H1 (cell line): ENCODE results near the gene GNG7. TPM values are rescaled to one million over a fixed set of nuclear protein-coding genes. Genes with fewer than 3 reads are reported as not detected.

ENCODE experiments used
- CTCF ChIA-PET: fragments of 300-600 bp; sonication (Branson Sonifier 250); formaldehyde crosslinking; loops from one replicate; lab custom pipeline; 2021; ENCODE audit not compliant: partially characterized antibody; lab: Charles Lee
- POLR2A ChIA-PET: fragments of 300-600 bp; sonication (Branson Sonifier 250); formaldehyde crosslinking; loops from one replicate; lab custom pipeline; 2021; ENCODE audit warnings: inconsistent platforms; ENCODE audit not compliant: partially characterized antibody; lab: Charles Lee
- DNase-seq, 2 experiments: peaks; one replicate each; pipeline versions ENCODE4 v3.0.0 to v3.0.0-alpha.2; 2010 to 2022; ENCODE audit warnings: low spot score in 2 of 2, low read depth in 1 of 2, mixed read lengths in 1 of 2
- FAIRE-seq: peaks from 2 replicates; lab custom pipeline; 2011; peaks lifted over from hg19 to GRCh38; lab: Jason Lieb, UNC
- H2AFZ ChIP-seq: 2 replicates; pipeline ENCODE4 v1.8.1; 2012; ENCODE audit warnings: low read length, inconsistent platforms
- H2AK5ac ChIP-seq: 2 replicates; pipeline ENCODE4 v1.6.1; 2013; ENCODE audit warnings: low read depth, low read length
- H2BK120ac ChIP-seq: replicated peaks from 2 replicates; pipeline ENCODE3; 2013; ENCODE audit warnings: low read depth, low read length, inconsistent platforms
- H2BK12ac ChIP-seq: 2 replicates; pipeline ENCODE4 v1.6.1; 2013; ENCODE audit warnings: low read depth, low read length
- H2BK15ac ChIP-seq: 2 replicates; pipeline ENCODE4 v1.6.1; 2013; ENCODE audit warnings: low read length
- H2BK20ac ChIP-seq: 2 replicates; pipeline ENCODE4 v1.6.1; 2013; ENCODE audit warnings: low read length
- H2BK5ac ChIP-seq: 2 replicates; pipeline ENCODE4 v1.6.1; 2013; ENCODE audit warnings: low read depth, low read length
- H3K14ac ChIP-seq: 2 replicates; pipeline ENCODE4 v1.6.1; 2013; ENCODE audit warnings: inconsistent platforms; ENCODE audit not compliant: insufficient read length
- H3K18ac ChIP-seq: 2 replicates; pipeline ENCODE4 v1.6.1; 2013; ENCODE audit warnings: low read length; ENCODE audit errors: extremely low read depth
- H3K23ac ChIP-seq: 2 replicates; pipeline ENCODE4 v1.6.1; 2013; ENCODE audit warnings: inconsistent platforms; ENCODE audit not compliant: insufficient read length
- H3K23me2 ChIP-seq: 2 replicates; pipeline ENCODE4 v1.6.1; 2013; ENCODE audit warnings: low read depth, low read length
- H3K27ac ChIP-seq: 2 replicates; pipeline ENCODE4 v1.6.1; 2011; ENCODE audit warnings: low read depth, low read length, inconsistent platforms
- H3K27me3 ChIP-seq, 4 experiments: replicated peaks in 1 of 4; 1 replicate in 1 of 4; 2 replicates in 3 of 4; pipeline versions ENCODE4 v1.6.1 to v1.8.1; 2011 to 2013; ENCODE audit warnings: low read length in 3 of 4, mild to moderate bottlenecking in 3 of 4, inconsistent platforms in 2 of 4, mixed read lengths in 2 of 4, moderate library complexity in 1 of 4; ENCODE audit not compliant: control insufficient read depth in 3 of 4, insufficient read depth in 3 of 4; ENCODE audit errors: extremely low read depth in 1 of 4
- H3K36me3 ChIP-seq, 4 experiments: 2 replicates each; pipeline versions ENCODE4 v1.6.1 to v1.8.1; 2011 to 2013; ENCODE audit warnings: mild to moderate bottlenecking in 4 of 4, low read length in 3 of 4, moderate library complexity in 2 of 4, control low read depth in 1 of 4, inconsistent platforms in 1 of 4; ENCODE audit not compliant: insufficient read depth in 4 of 4, control insufficient read depth in 2 of 4
- H3K4ac ChIP-seq: replicated peaks from 2 replicates; pipeline ENCODE3; 2013; ENCODE audit warnings: low read length, low read depth, mixed read lengths, inconsistent platforms; ENCODE audit not compliant: insufficient read length
- H3K4me1 ChIP-seq, 4 experiments: replicated peaks in 1 of 4; 1 replicate in 1 of 4; 2 replicates in 3 of 4; pipeline versions ENCODE4 v1.6.1 to v1.8.1; 2011 to 2013; ENCODE audit warnings: low read length in 3 of 4, inconsistent platforms in 2 of 4, mixed read lengths in 1 of 4; ENCODE audit not compliant: insufficient read depth in 4 of 4, control insufficient read depth in 3 of 4
- H3K4me2 ChIP-seq, 2 experiments: 2 replicates each; pipeline versions ENCODE4 v1.6.1 to v1.8.1; 2011 to 2013; ENCODE audit warnings: low read depth in 2 of 2, low read length in 2 of 2, control low read depth in 1 of 2, inconsistent platforms in 1 of 2, mild to moderate bottlenecking in 1 of 2; ENCODE audit not compliant: insufficient read depth in 1 of 2
- H3K4me3 ChIP-seq, 4 experiments: fragments of 200-600, 300-600 bp in 1 of 4; sonication (generic), shearing (Covaris generic), sonication (Bioruptor Twin) in 1 of 4; 2 replicates each; pipeline versions ENCODE4 v1.5.1 to v1.8.1; 2011 to 2016; ENCODE audit warnings: low read length in 4 of 4, low read depth in 3 of 4, control low read depth in 2 of 4, inconsistent platforms in 2 of 4, mild to moderate bottlenecking in 2 of 4, mixed read lengths in 1 of 4, moderate library complexity in 1 of 4; ENCODE audit not compliant: insufficient read depth in 2 of 4; ENCODE audit errors: extremely low read depth in 1 of 4
- H3K56ac ChIP-seq: replicated peaks from 2 replicates; pipeline ENCODE3; 2013; ENCODE audit warnings: low read depth, mild to moderate bottlenecking, mixed read lengths, low read length, inconsistent platforms; ENCODE audit not compliant: insufficient read length
- H3K79me1 ChIP-seq: 2 replicates; pipeline ENCODE4 v1.6.1; 2013; ENCODE audit warnings: low read depth, low read length, control low read depth
- H3K79me2 ChIP-seq, 2 experiments: 2 replicates each; pipeline versions ENCODE4 v1.6.1 to v1.8.1; 2012 to 2013; ENCODE audit warnings: low read length in 2 of 2, mild to moderate bottlenecking in 2 of 2, inconsistent platforms in 1 of 2; ENCODE audit not compliant: insufficient read depth in 2 of 2, control insufficient read depth in 1 of 2
- H3K9ac ChIP-seq, 4 experiments: replicated peaks in 1 of 4; 1 replicate in 1 of 4; 2 replicates in 3 of 4; pipeline versions ENCODE4 v1.6.1 to v1.8.1; 2011 to 2013; ENCODE audit warnings: low read depth in 3 of 4, low read length in 3 of 4, control low read depth in 2 of 4, mild to moderate bottlenecking in 2 of 4, moderate library complexity in 2 of 4, inconsistent platforms in 1 of 4; ENCODE audit errors: extremely low read depth in 1 of 4
- H3K9me3 ChIP-seq, 2 experiments: 2 replicates each; pipeline versions ENCODE4 v1.6.1 to v1.8.1; 2012 to 2013; ENCODE audit warnings: mild to moderate bottlenecking in 2 of 2, moderate library complexity in 2 of 2, control low read depth in 1 of 2, inconsistent platforms in 1 of 2, low read depth in 1 of 2, low read length in 1 of 2, mixed read lengths in 1 of 2; ENCODE audit not compliant: insufficient read depth in 2 of 2
- H4K20me1 ChIP-seq, 2 experiments: replicated peaks in 1 of 2; 2 replicates each; pipeline versions ENCODE3 to v1.8.1; 2011 to 2013; ENCODE audit warnings: inconsistent platforms in 2 of 2, low read length in 2 of 2, mild to moderate bottlenecking in 1 of 2; ENCODE audit not compliant: insufficient read depth in 2 of 2, control insufficient read depth in 1 of 2
- H4K5ac ChIP-seq: 2 replicates; pipeline ENCODE4 v1.6.1; 2013; ENCODE audit warnings: low read length, low read depth, mixed read lengths, inconsistent platforms; ENCODE audit not compliant: insufficient read length
- H4K8ac ChIP-seq: 2 replicates; pipeline ENCODE4 v1.8.0; 2013; ENCODE audit warnings: mild to moderate bottlenecking, moderate library complexity, low read length, inconsistent platforms; ENCODE audit not compliant: insufficient read depth; ENCODE audit errors: extremely low read depth
- H4K91ac ChIP-seq: replicated peaks from 2 replicates; pipeline ENCODE3; 2013; ENCODE audit warnings: low read length, mixed read lengths, inconsistent platforms; ENCODE audit not compliant: insufficient read length
- CBX5 ChIP-seq: fragments of 300-800, 300-1000 bp; sonication (generic); IDR thresholded peaks from 2 replicates; pipeline ENCODE4 v1.7.1; 2016; ENCODE audit warnings: antibody characterized with exemption, low read length, low read depth
- EZH2 ChIP-seq: fragments of 200-600 bp; sonication (generic); IDR thresholded peaks from 2 replicates; pipeline ENCODE4 v1.7.1; 2012; ENCODE audit warnings: low read depth, mild to moderate bottlenecking, moderate library complexity, low read length, inconsistent platforms; ENCODE audit not compliant: severe bottlenecking
- KDM1A ChIP-seq: fragments of 200-600, 300-600 bp; sonication (generic); IDR thresholded peaks from 2 replicates; pipeline ENCODE4 v1.7.1; 2016; ENCODE audit warnings: mild to moderate bottlenecking, low read length, borderline replicate concordance
- SRF ChIP-seq: IDR thresholded peaks from 2 replicates; pipeline ENCODE4 v1.6.1; 2011; ENCODE audit warnings: mild to moderate bottlenecking, low read depth, low read length, moderate library complexity
- WGBS, 2 experiments: shearing (Covaris generic) in 1 of 2; methylation state at CpG; one replicate each; pipeline versions ENCODE4 v1.1.6 to v1.1.7; 2013 to 2015; ENCODE audit warnings: low lambda C conversion rate in 2 of 2, mixed read lengths in 2 of 2, inconsistent platforms in 1 of 2, low coverage in 1 of 2, missing lambda C conversion rate in 1 of 2; ENCODE audit not compliant: insufficient replicate concordance in 2 of 2, insufficient coverage in 1 of 2, insufficient read length in 1 of 2; ENCODE audit errors: extremely low coverage in 1 of 2, missing lambda C conversion rate in 1 of 2; 5-methylcytosine and 5-hydroxymethylcytosine counted together
- polyA plus RNA-seq, 7 experiments: library from polyadenylated mRNA; depleted of rRNA in 3 of 7; stranded (reverse) in 5 of 7; unstranded in 2 of 7; fragments of >200 nt in 5 of 7; fragments of 200-250 nt in 2 of 7; gene quantifications; 1 replicate in 5 of 7; 2 replicates in 1 of 7; 4 replicates in 1 of 7; pipeline versions ENCODE4 v1.2.1 to v1.2.3, GENCODE V29; 2011 to 2013; ENCODE audit warnings: missing spikeins in 2 of 7, mixed read lengths in 2 of 7
- total RNA-seq: library from RNA; stranded (reverse); fragmentation: NEBNext Ultra II Directional; extraction: Animal tissue kit (Norgen Biotek cat#: 25700); gene quantifications from 2 replicates; pipeline ENCODE4 v1.2.1, GENCODE V29; 2021
- TF ChIP-seq, protein P1 (sequence below): IDR thresholded peaks from 2 replicates; pipeline ENCODE4 v1.6.1; 2012; ENCODE audit warnings: low read length, inconsistent platforms
- TF ChIP-seq, protein P2 (sequence below): IDR thresholded peaks from 2 replicates; pipeline ENCODE4 v1.6.1; 2012; ENCODE audit warnings: inconsistent platforms
- TF ChIP-seq, protein P3 (sequence below): IDR thresholded peaks from 2 replicates; pipeline ENCODE4 v1.6.1; 2012; ENCODE audit warnings: inconsistent platforms

Gene GNG7
- total and polyA plus RNA-seq, 2 of the 8 experiments (the other 6 are each of a cell fraction or from before 2014, with no cell fraction given): 2.8 to 7.8 TPM

DNA sequence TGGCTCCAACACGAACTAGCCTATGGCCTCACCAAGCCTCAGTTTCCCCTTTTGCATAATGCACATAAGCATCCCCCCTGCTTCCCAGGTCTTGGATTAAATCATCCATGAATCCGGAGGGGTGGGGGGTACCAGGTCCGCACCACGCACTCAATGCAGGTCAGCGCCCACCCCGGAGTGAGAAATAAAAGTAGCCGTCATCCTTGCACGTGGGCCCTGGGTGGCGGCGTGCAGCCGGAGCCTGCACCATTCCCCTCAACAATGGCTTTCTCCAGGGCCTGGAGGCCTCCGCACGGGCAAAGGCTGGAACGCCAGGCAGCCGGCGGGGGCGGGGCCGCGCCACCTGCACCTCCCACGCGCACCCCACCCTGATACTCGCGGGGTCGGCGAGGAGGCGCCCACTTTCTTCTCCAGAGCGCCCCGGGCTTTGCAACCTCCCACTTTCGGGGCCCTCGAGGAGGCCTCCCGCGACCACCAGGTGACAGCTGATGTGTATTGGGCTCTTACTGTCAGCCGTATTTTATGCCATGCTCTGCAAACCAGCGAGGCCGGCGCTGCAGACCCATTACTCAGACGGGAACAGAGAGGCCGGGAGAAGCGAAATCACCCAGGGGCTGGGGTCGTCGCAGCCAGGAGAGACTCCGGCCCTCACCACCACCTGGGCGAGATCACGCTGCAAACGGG, 227.3 kb downstream of the GNG7 start:
- POLR2A ChIA-PET: interaction anchor here (0.6 to 9.2 kb wide), 48 partner anchors 8 to 896 kb away, joined by 3 to 216 read pairs (median 9); partner anchors contain the start of genes LMNB2, SGTA and TIMM13
- no peak overlapping the region for H2BK15ac ChIP-seq
- peak overlapping the region; percentile 68 to 87 for H3K4me2 ChIP-seq
- no peak overlapping the region for H4K8ac ChIP-seq
- peaks cover 22% of the 10 kb centered on the region; the same call in 1 of the 2 replicates for H3K23me2 ChIP-seq
- H3K4me1 ChIP-seq: peaks cover 0 to 14% (median 13%) of the 10 kb centered on the region in 4 experiments; a peak in 6 of 7 replicates
- CTCF ChIA-PET: interaction anchor here (0.6 to 8.0 kb wide), 10 partner anchors 10 to 1735 kb away, joined by 3 to 96 read pairs (median 8); no protein-coding TSS in a partner anchor
- peak overlapping the region; percentile 18 for H2BK120ac ChIP-seq
- peak overlapping the region; percentile 81; the same call in 1 of the 2 replicates for H2BK12ac ChIP-seq
- H2BK20ac ChIP-seq: no peak overlapping the region
- H3K79me2 ChIP-seq: peaks cover 0 to 7% of the 10 kb centered on the region in 2 experiments; a peak in 1 of 4 replicates
- no peak overlapping the region for H4K5ac ChIP-seq
- peak in 1 of 2 experiments; percentile 76 for DNase-seq
- no peak overlapping the region for H3K14ac ChIP-seq
- no peak overlapping the region for H3K27ac ChIP-seq
- peaks cover 4% of the 10 kb centered on the region; the same call in 1 of the 2 replicates for H3K79me1 ChIP-seq
- no peak overlapping the region for H3K23ac ChIP-seq
- H3K4me3 ChIP-seq: peak overlapping the region; percentile 16 to 81 (median 47); a peak in 6 of 8 replicates
- no peak overlapping the region for H2AK5ac ChIP-seq
- 10% methylated on average over 36 of the region's 45 CpGs; no CpG with 5 or more reads in 1 of the 2 experiments for WGBS, 2 experiments
- H3K18ac ChIP-seq: no peak overlapping the region
- H3K4ac ChIP-seq: no peak overlapping the region
- no peaks in the 10 kb centered on the region for H3K9me3 ChIP-seq
- peaks cover 10 to 38% (median 31%) of the 10 kb centered on the region in 4 experiments for H3K27me3 ChIP-seq
- H2BK5ac ChIP-seq: peak overlapping the region; percentile 60; the same call in 1 of the 2 replicates
- H2AFZ ChIP-seq: no peak overlapping the region
- FAIRE-seq: no peak
- no peak overlapping the region for H3K9ac ChIP-seq
- H4K20me1 ChIP-seq: peaks cover 12% of the 10 kb centered on the region in 2 experiments
- no peak overlapping the region for H3K56ac ChIP-seq
- H4K91ac ChIP-seq: no peak overlapping the region
- H3K36me3 ChIP-seq: peaks cover 0 to 5% (median 0%) of the 10 kb centered on the region in 4 experiments; a peak in 1 of 8 replicates
- TF ChIP-seq CBX5: no peak
- TF ChIP-seq, protein P1, sequence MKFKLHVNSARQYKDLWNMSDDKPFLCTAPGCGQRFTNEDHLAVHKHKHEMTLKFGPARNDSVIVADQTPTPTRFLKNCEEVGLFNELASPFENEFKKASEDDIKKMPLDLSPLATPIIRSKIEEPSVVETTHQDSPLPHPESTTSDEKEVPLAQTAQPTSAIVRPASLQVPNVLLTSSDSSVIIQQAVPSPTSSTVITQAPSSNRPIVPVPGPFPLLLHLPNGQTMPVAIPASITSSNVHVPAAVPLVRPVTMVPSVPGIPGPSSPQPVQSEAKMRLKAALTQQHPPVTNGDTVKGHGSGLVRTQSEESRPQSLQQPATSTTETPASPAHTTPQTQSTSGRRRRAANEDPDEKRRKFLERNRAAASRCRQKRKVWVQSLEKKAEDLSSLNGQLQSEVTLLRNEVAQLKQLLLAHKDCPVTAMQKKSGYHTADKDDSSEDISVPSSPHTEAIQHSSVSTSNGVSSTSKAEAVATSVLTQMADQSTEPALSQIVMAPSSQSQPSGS: no peak
- TF ChIP-seq KDM1A: peak; percentile 99
- TF ChIP-seq, protein P2, sequence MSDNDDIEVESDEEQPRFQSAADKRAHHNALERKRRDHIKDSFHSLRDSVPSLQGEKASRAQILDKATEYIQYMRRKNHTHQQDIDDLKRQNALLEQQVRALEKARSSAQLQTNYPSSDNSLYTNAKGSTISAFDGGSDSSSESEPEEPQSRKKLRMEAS: peak; percentile 13
- TF ChIP-seq SRF: no peak
- TF ChIP-seq EZH2: no peak
- TF ChIP-seq, protein P3, sequence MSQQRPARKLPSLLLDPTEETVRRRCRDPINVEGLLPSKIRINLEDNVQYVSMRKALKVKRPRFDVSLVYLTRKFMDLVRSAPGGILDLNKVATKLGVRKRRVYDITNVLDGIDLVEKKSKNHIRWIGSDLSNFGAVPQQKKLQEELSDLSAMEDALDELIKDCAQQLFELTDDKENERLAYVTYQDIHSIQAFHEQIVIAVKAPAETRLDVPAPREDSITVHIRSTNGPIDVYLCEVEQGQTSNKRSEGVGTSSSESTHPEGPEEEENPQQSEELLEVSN: peak; percentile 6; the same call in 1 of the 2 replicates
